WTC11 (cell line): Measurements from ENCODE around the gene PROM2. TPM values are rescaled to one million over a fixed set of nuclear protein-coding genes. Genes with fewer than 3 reads are reported as not detected.

Source experiments
- ATAC-seq: fragments of 200-7000 bp; cut with Tn5 transposase; 2 replicates; pipeline ENCODE4 v1.10.0; 2021; ENCODE audit warnings: mild to moderate bottlenecking, moderate library complexity
- CTCF ChIA-PET: fragments of 300-600 bp; sonication (Branson Sonifier 250); formaldehyde crosslinking; loops from one replicate; lab custom pipeline; 2021; ENCODE audit warnings: antibody characterized with exemption; lab: Charles Lee
- POLR2A ChIA-PET: fragments of 350-600 bp; sonication (Branson Sonifier 250); formaldehyde crosslinking; loops from one replicate; lab custom pipeline; 2021; ENCODE audit warnings: antibody characterized with exemption; lab: Charles Lee
- DNase-seq: peaks from one replicate; pipeline ENCODE4 v3.0.0; 2021; ENCODE audit warnings: low spot score
- H3K27ac Mint-ChIP-seq: 2 replicates; pipeline ENCODE4 v1.8.0; 2021; ENCODE audit warnings: mixed read lengths
- H3K27me3 Mint-ChIP-seq: 2 replicates; pipeline ENCODE4 v1.8.0; 2021; ENCODE audit warnings: low read depth, mild to moderate bottlenecking, moderate library complexity, mixed read lengths
- H3K36me3 Mint-ChIP-seq: 2 replicates; pipeline ENCODE4 v1.8.0; 2021; ENCODE audit warnings: mixed read lengths
- H3K4me1 Mint-ChIP-seq: 2 replicates; pipeline ENCODE4 v1.8.0; 2022; ENCODE audit warnings: mixed read lengths
- H3K4me3 Mint-ChIP-seq: 2 replicates; pipeline ENCODE4 v1.8.0; 2021; ENCODE audit warnings: mild to moderate bottlenecking, moderate library complexity, mixed read lengths
- H3K9me3 Mint-ChIP-seq: 2 replicates; pipeline ENCODE4 v1.8.0; 2021; ENCODE audit warnings: mixed read lengths
- CREM ChIP-seq: sonication (generic); formaldehyde crosslinking; IDR thresholded peaks from 2 replicates; pipeline ENCODE4 v1.8.1; 2022; ENCODE audit warnings: mild to moderate bottlenecking, missing genetic modification reagents, moderate library complexity
- EMX1 ChIP-seq: fragments of 250-450 bp; sonication (Bioruptor Pico); IDR thresholded peaks from 2 replicates; pipeline ENCODE4 v1.8.0; 2021; ENCODE audit warnings: mild to moderate bottlenecking
- FOXJ3 ChIP-seq: sonication (generic); formaldehyde crosslinking; IDR thresholded peaks from 2 replicates; pipeline ENCODE4 v1.9.0; 2021; ENCODE audit warnings: missing genetic modification reagents, mild to moderate bottlenecking, borderline replicate concordance
- MYBL2 ChIP-seq: sonication (generic); formaldehyde crosslinking; IDR thresholded peaks from 2 replicates; pipeline ENCODE4 v1.8.1; 2023; ENCODE audit warnings: mild to moderate bottlenecking, moderate library complexity, missing genetic modification reagents
- NFYB ChIP-seq: sonication (generic); formaldehyde crosslinking; conservative IDR thresholded peaks from 2 replicates; pipeline ENCODE4 v1.8.0; 2022; ENCODE audit warnings: low read depth, missing genetic modification reagents
- NR1H2 ChIP-seq: sonication (generic); formaldehyde crosslinking; IDR thresholded peaks from 2 replicates; pipeline ENCODE4 v1.9.0; 2021; ENCODE audit warnings: mild to moderate bottlenecking, moderate library complexity, missing genetic modification reagents
- NR3C1 ChIP-seq: sonication (generic); formaldehyde crosslinking; conservative IDR thresholded peaks from 2 replicates; pipeline ENCODE4 v1.8.1; 2023; ENCODE audit warnings: low read depth, mild to moderate bottlenecking, missing genetic modification reagents
- PRRX2 ChIP-seq: fragments of 250-450 bp; sonication (Bioruptor Pico); IDR thresholded peaks from 2 replicates; pipeline ENCODE4 v1.8.0; 2021; ENCODE audit warnings: mild to moderate bottlenecking
- RELA ChIP-seq: sonication (generic); formaldehyde crosslinking; IDR thresholded peaks from 2 replicates; pipeline ENCODE4 v1.8.1; 2022; ENCODE audit warnings: missing genetic modification reagents, mild to moderate bottlenecking, borderline replicate concordance
- TEAD1 ChIP-seq: sonication (generic); formaldehyde crosslinking; IDR thresholded peaks from 2 replicates; pipeline ENCODE4 v1.8.0; 2022; ENCODE audit warnings: mild to moderate bottlenecking, missing genetic modification reagents
- TP53 ChIP-seq: sonication (generic); formaldehyde crosslinking; IDR thresholded peaks from 2 replicates; pipeline ENCODE4 v1.8.1; 2023; ENCODE audit warnings: mild to moderate bottlenecking, missing genetic modification reagents
- ZNF121 ChIP-seq: sonication (generic); formaldehyde crosslinking; IDR thresholded peaks from 2 replicates; pipeline ENCODE4 v1.8.0; 2023; ENCODE audit warnings: missing genetic modification reagents
- ZNF219 ChIP-seq: sonication (generic); formaldehyde crosslinking; IDR thresholded peaks from 2 replicates; pipeline ENCODE4 v1.8.0; 2023; ENCODE audit warnings: missing genetic modification reagents, mild to moderate bottlenecking, borderline replicate concordance
- ZNF416 ChIP-seq: fragments of 250-450 bp; sonication (Bioruptor Pico); IDR thresholded peaks from 2 replicates; pipeline ENCODE4 v1.9.0; 2021; ENCODE audit warnings: mild to moderate bottlenecking, inconsistent platforms
- total RNA-seq: library from RNA; stranded (reverse); gene quantifications from 3 replicates; pipeline ENCODE4 v1.2.3, GENCODE V29; 2021
- TF ChIP-seq, protein P1 (sequence below): sonication (generic); formaldehyde crosslinking; IDR thresholded peaks from 2 replicates; pipeline ENCODE4 v1.8.0; 2022; ENCODE audit warnings: mild to moderate bottlenecking, missing genetic modification reagents
- TF ChIP-seq, protein P2 (sequence below): sonication (generic); formaldehyde crosslinking; IDR thresholded peaks from 2 replicates; pipeline ENCODE4 v1.8.1; 2022; ENCODE audit warnings: low read depth, missing genetic modification reagents, borderline replicate concordance
- TF ChIP-seq, protein P3 (sequence below): fragments of 250-450 bp; sonication (Bioruptor Pico); IDR thresholded peaks from 2 replicates; pipeline ENCODE4 v1.9.0; 2021; ENCODE audit warnings: mild to moderate bottlenecking
- TF ChIP-seq, protein P4 (sequence below): sonication (generic); formaldehyde crosslinking; IDR thresholded peaks from 2 replicates; pipeline ENCODE4 v1.8.1; 2023; ENCODE audit warnings: mild to moderate bottlenecking, missing genetic modification reagents
- TF ChIP-seq, protein P5 (sequence below): sonication (generic); formaldehyde crosslinking; IDR thresholded peaks from 2 replicates; pipeline ENCODE4 v1.8.1; 2023; ENCODE audit warnings: mild to moderate bottlenecking, missing genetic modification reagents, moderate library complexity

PROM2 gene
- total RNA-seq, 1 experiment from 2014 or later = 8.3 TPM

DNA sequence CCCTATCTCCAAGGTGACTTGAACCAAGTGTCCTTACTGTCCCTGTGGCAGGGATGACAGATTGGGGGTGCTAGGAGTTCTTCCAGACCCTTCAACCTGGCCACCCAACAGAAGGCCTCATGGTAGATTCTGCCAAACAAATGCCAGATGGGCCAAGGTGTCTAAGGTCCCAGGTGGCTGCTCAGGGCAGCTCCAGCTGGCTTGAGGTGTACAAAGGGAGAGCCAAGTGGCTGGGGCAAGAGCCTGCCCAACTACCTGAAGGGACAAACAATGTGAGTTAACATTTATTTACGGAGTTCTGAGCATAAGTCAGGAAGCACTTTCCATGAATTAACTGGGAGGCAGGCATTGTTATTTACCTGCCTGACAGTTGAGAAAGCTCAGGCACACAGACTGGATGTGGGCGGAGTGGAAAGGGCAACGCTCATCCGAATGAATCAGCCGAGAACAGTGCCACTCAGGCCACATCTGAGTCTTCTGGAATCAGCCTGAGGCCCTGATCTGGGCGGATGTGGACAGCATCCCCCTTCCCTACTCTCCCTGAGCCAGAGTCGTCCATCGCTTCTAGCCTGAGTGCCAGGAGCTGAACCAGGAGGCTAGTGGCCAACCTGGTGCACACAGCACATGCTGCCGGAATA, 18.5 kb downstream of the PROM2 start:
- ATAC-seq (no peak), DNase-seq (no peak)
- TF ChIP-seq NR1H2 (CRISPR knock-in tag) = no peak
- TF ChIP-seq ZNF219 (CRISPR knock-in tag) = no peak
- no peak for TF ChIP-seq ZNF416 (CRISPR knock-in tag)
- no peak for TF ChIP-seq TEAD1 (CRISPR knock-in tag)
- TF ChIP-seq CREM (CRISPR knock-in tag) = no peak
- TF ChIP-seq TP53 (CRISPR knock-in tag) = no peak
- TF ChIP-seq NFYB (CRISPR knock-in tag) = no peak
- TF ChIP-seq, protein P1, sequence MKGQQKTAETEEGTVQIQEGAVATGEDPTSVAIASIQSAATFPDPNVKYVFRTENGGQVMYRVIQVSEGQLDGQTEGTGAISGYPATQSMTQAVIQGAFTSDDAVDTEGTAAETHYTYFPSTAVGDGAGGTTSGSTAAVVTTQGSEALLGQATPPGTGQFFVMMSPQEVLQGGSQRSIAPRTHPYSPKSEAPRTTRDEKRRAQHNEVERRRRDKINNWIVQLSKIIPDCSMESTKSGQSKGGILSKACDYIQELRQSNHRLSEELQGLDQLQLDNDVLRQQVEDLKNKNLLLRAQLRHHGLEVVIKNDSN (CRISPR knock-in tag) = no peak
- TF ChIP-seq RELA (CRISPR knock-in tag) = no peak
- no peak for TF ChIP-seq FOXJ3 (CRISPR knock-in tag)
- TF ChIP-seq EMX1 = no peak
- TF ChIP-seq ZNF121 (CRISPR knock-in tag) = no peak
- no peak for TF ChIP-seq PRRX2 (CRISPR knock-in tag)
- peaks cover 9% of the 10 kb centered on the region for H3K4me1 Mint-ChIP-seq
- no peak overlapping the region for H3K4me3 Mint-ChIP-seq
- POLR2A ChIA-PET = interaction anchor here (1.5 kb wide), 1 partner anchor 15 kb away, joined by 3 read pairs; no protein-coding TSS in a partner anchor
- no peak overlapping the region for H3K27ac Mint-ChIP-seq
- CTCF ChIA-PET = interaction anchor here (0.7 to 1.7 kb wide), 6 partner anchors 9 to 100 kb away, joined by 3 to 11 read pairs (median 4); no protein-coding TSS in a partner anchor
- H3K36me3 Mint-ChIP-seq = peaks cover 19% of the 10 kb centered on the region
- peaks cover 5% of the 10 kb centered on the region for H3K27me3 Mint-ChIP-seq
- H3K9me3 Mint-ChIP-seq = peaks cover 20% of the 10 kb centered on the region

DNA sequence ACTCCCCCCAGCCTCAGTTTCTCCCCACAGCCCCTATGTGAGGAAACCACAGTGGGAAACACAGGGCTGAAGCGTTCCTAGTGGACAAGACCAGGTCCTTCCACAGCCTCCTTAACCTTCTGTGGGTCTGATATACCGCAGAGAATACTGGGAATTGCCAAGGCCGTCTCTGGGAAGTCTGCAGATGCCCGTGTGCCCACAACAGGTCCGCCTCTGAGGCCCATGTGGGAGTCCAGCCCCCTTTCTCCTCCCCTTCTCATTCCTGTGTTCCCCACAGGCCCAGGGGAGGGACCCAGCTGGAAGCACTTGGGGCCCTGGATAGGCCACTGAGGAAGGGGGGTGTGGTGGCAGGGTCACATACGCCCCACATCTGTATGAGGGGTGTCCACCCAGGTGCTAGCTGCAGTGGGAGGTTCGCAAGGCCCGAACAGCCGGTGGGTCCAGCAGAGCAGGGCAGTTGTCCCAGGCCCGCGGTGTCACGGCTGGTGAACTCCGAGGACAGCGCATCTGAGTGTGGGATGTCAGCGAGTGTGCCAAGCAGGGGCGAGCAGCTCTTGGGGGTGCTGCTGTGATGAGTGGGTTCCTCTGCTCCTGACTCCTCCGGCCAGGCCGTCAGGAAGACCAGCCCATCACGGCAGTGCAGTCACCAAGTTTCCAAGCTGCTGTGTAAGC, 20.5 kb downstream of the PROM2 start:
- H3K4me1 Mint-ChIP-seq = peaks cover 11% of the 10 kb centered on the region
- POLR2A ChIA-PET = interaction anchor here (1.4 kb wide), 1 partner anchor 20 kb away, joined by 5 read pairs; the partner anchor contains the start of gene PROM2
- H3K36me3 Mint-ChIP-seq = peaks cover 19% of the 10 kb centered on the region
- ATAC-seq (no peak), DNase-seq (no peak)
- no peak for TF ChIP-seq RELA (CRISPR knock-in tag)
- TF ChIP-seq, protein P2, sequence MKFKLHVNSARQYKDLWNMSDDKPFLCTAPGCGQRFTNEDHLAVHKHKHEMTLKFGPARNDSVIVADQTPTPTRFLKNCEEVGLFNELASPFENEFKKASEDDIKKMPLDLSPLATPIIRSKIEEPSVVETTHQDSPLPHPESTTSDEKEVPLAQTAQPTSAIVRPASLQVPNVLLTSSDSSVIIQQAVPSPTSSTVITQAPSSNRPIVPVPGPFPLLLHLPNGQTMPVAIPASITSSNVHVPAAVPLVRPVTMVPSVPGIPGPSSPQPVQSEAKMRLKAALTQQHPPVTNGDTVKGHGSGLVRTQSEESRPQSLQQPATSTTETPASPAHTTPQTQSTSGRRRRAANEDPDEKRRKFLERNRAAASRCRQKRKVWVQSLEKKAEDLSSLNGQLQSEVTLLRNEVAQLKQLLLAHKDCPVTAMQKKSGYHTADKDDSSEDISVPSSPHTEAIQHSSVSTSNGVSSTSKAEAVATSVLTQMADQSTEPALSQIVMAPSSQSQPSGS = no peak
- no peak for TF ChIP-seq MYBL2 (CRISPR knock-in tag)
- TF ChIP-seq, protein P3, sequence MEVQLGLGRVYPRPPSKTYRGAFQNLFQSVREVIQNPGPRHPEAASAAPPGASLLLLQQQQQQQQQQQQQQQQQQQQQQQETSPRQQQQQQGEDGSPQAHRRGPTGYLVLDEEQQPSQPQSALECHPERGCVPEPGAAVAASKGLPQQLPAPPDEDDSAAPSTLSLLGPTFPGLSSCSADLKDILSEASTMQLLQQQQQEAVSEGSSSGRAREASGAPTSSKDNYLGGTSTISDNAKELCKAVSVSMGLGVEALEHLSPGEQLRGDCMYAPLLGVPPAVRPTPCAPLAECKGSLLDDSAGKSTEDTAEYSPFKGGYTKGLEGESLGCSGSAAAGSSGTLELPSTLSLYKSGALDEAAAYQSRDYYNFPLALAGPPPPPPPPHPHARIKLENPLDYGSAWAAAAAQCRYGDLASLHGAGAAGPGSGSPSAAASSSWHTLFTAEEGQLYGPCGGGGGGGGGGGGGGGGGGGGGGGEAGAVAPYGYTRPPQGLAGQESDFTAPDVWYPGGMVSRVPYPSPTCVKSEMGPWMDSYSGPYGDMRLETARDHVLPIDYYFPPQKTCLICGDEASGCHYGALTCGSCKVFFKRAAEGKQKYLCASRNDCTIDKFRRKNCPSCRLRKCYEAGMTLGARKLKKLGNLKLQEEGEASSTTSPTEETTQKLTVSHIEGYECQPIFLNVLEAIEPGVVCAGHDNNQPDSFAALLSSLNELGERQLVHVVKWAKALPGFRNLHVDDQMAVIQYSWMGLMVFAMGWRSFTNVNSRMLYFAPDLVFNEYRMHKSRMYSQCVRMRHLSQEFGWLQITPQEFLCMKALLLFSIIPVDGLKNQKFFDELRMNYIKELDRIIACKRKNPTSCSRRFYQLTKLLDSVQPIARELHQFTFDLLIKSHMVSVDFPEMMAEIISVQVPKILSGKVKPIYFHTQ (CRISPR knock-in tag) = no peak
- no peak for TF ChIP-seq NR3C1 (CRISPR knock-in tag)
- TF ChIP-seq, protein P4, sequence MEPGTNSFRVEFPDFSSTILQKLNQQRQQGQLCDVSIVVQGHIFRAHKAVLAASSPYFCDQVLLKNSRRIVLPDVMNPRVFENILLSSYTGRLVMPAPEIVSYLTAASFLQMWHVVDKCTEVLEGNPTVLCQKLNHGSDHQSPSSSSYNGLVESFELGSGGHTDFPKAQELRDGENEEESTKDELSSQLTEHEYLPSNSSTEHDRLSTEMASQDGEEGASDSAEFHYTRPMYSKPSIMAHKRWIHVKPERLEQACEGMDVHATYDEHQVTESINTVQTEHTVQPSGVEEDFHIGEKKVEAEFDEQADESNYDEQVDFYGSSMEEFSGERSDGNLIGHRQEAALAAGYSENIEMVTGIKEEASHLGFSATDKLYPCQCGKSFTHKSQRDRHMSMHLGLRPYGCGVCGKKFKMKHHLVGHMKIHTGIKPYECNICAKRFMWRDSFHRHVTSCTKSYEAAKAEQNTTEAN = no peak
- TF ChIP-seq, protein P5, sequence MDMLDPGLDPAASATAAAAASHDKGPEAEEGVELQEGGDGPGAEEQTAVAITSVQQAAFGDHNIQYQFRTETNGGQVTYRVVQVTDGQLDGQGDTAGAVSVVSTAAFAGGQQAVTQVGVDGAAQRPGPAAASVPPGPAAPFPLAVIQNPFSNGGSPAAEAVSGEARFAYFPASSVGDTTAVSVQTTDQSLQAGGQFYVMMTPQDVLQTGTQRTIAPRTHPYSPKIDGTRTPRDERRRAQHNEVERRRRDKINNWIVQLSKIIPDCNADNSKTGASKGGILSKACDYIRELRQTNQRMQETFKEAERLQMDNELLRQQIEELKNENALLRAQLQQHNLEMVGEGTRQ (CRISPR knock-in tag) = no peak
- CTCF ChIA-PET = interaction anchor here (0.8 to 1.7 kb wide), 6 partner anchors 18 to 98 kb away, joined by 3 to 11 read pairs (median 3); no protein-coding TSS in a partner anchor
- no peak overlapping the region for H3K4me3 Mint-ChIP-seq
- H3K9me3 Mint-ChIP-seq = peaks cover 20% of the 10 kb centered on the region
- no peak overlapping the region for H3K27ac Mint-ChIP-seq
- H3K27me3 Mint-ChIP-seq = peaks cover 5% of the 10 kb centered on the region
